HG02763 (cell line): Measurements from ENCODE around the gene STARD3NL.
"Not testable (repeated sequence)": the region's sequence is repeated elsewhere in the genome, so short reads cannot be mapped to it uniquely, and the experiment has no call there.

ENCODE experiments used
- ATAC-seq: cut with Tn5 transposase; IDR thresholded peaks from one replicate; pipeline ENCODE4 v1.9.1; 2021; ENCODE audit warnings: mild to moderate bottlenecking, moderate library complexity; ENCODE audit not compliant: unreplicated experiment

STARD3NL gene

DNA sequence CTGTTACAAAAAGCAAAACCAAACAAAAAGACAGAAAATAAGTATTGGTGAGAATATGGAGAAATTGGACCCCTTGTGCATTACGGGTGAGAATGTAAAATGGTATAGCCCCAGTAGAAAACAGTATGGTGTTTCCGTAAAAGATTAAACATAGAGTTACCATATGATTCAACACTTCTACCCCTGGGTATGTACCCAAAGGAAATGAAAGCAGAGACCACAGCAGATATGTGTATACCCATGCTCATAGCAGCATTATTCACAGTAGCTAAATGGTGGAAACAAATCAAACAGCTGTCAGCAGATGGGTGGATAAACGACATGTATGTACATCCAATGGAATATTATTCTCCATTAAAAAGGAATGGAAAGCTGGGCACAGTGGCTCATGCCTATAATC is 42.4 kb downstream of the STARD3NL start:
- ATAC-seq: no peak

DNA sequence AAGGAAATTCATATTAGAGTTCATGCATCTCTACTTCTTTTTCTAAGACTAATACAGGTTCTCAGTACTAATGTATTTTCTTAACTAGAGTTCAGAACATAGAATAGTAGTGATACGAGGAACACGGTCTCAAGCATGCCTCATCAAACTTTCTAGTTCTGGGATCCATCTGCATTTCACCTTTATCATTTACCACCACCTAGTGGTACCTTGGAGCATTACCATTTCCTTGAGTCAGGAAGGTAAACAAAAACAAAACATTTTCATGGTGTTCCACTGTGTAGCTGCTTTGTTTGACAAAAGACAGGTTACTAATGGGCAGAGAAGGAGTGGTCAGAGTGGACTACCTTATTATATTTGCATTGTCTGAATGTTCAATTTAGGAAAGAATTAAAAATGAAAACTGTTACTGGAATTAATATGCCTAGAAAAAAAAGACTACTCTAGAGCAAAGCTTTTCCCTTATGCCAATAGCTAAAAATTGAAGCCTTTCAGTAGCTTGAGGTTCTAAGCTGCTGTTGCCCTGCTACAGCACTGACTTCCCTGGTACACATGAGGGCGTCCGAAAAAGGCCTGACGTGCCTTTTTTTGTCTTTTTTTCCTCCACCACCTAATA is 44.5 kb downstream of the STARD3NL start:
- ATAC-seq: no peak

DNA sequence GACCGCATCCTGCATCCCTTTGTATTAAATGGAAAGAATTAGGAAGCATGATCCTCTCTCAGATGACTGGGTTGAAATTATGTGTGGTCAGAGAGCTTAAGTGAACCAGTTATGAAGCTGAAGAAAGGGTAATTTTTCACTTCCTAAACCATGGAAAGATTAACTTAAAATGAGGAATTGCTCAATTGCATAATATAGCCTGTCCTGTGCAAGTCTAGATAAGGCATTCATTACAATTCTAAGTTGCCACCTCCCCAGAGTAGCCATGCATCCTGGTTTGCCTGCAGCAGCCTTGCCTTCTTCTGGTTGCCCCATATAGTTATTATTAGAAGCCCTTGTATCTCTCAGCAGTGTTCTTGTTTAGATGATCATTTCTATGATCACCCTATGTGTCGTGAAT is 45.3 kb downstream of the STARD3NL start:
- no peak for ATAC-seq

DNA sequence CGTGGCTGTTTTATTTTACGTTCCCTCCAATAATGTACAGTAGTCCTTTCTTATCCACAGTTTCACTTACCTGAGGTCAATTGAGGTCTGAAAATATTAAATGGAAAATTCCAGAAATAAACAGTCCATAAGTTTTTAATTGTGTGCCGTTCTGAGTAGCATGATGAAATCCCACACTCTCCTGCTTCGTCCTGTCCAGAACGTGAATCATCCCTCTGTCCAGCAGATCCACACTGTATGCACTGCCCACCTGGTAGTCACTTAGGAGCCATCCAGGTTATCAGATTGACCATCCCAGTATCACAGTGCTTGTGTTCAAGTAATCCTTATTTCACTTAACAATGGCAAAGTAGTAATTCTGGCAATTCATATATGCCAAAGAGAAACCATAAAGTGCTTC is 46.3 kb downstream of the STARD3NL start:
- no peak for ATAC-seq

DNA sequence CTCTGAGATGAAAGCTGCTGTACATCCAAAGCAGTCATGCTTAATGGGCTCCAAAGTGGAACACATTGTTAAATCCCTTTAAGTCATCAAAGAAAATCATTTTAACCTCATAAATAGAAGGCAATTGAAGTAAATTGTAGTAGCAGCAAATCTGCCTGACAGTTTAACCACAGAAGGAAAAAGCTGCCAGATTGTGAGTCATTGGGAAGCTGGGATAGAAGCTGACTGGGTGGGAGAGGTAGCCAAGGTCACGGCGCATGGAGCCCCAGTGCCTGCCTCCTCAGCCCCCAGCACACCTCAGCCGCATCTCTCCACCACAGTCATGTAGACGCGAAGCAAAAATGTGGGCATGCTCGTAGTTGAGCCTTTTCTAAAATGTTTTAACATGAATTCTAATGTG is 51.3 kb downstream of the STARD3NL start:
- no peak for ATAC-seq

DNA sequence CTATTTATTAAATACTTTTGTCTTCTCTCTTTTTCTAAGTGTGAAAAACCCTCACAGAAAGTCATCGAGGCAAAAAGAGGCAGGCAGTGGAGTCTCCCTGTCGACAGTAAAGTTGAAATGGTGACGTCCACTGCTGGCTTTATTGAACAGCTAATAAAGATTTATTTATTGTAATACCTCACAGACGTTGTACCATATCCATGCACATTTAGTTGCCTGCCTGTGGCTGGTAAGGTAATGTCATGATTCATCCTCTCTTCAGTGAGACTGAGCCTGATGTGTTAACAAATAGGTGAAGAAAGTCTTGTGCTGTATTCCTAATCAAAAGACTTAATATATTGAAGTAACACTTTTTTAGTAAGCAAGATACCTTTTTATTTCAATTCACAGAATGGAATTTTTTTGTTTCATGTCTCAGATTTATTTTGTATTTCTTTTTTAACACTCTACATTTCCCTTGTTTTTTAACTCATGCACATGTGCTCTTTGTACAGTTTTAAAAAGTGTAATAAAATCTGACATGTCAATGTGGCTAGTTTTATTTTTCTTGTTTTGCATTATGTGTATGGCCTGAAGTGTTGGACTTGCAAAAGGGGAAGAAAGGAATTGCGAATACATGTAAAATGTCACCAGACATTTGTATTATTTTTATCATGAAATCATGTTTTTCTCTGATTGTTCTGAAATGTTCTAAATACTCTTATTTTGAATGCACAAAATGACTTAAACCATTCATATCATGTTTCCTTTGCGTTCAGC is 52.0 kb downstream of the STARD3NL start:
- no peak for ATAC-seq

DNA sequence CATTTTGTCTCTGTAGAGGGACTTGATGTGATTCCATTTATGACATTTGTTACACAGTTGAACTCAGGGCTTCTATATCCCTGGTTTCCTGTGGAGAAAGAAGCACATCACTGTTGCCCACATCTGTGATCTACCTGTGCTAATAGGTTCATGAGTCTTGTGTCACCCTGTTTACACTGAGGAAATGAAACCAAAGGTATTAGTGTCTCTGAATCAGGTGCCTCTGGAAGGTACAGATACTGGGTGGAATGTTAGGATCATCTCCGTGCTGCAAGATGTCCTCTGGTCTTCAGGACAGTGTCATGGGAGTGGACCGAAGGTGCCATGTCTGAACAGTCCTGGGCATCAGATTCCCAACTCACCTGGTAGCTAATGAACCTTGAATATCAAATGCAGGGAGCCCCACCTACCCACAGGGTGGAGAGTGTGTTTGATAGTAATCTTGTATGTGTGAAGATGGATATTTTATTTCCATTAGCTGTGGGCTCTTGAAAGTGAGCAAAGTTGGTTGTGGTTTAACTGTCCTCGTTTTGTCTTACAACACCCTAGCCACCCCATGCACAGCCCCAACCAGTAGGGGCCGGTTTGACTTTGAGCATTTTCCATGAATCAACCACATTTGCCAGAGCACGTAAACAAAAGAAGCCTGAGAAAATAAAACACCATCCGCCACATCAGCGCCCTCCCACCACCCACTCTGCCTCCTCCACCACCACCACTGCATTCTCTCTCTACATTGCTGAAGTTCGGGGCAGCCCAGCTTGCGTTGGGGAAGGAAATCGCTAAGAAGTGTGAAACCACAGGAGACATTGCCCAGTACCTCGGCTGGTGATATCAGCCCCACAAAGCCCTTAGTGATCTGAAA is 54.7 kb downstream of the STARD3NL start:
- peak; percentile 83 for ATAC-seq

DNA sequence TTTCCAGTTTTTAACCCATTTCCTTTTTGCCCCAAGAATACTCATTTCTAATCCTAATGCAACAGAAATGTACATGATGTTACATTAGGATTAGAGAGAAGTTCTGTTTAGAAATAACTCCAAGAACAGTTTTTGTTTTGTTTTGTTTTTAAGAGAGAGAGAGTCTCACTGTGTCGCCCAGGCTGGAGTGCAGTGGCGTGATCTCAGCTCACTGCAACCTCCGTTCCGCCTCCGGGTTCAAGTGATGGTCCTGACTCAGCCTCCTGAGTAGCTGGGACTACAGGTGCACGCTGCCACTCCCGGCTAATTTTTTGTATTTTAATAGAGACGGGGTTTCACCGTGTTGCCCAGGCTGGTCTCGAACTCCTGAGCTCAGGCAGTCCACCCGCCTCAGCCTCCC is 56.7 kb downstream of the STARD3NL start:
- ATAC-seq: not testable (repeated sequence)

DNA sequence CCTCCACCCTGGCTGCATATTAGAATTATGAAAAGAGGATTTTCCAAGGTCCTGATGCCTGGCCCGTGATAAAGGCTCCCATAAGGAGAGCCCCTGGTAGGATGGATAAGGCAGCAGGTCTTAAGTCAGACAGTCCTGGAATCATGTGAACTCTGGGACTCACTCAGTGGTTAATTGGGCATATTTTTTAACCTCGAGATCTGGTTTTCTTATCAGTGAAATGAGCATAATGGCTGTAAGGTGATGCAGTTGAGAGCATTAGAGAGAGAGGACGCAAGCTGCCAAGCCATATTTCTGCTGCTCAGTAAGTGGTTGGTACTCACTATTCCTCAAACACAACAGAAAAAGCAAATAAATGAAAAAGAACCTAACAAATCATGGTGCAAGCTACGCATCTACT is 57.6 kb downstream of the STARD3NL start:
- no peak for ATAC-seq

DNA sequence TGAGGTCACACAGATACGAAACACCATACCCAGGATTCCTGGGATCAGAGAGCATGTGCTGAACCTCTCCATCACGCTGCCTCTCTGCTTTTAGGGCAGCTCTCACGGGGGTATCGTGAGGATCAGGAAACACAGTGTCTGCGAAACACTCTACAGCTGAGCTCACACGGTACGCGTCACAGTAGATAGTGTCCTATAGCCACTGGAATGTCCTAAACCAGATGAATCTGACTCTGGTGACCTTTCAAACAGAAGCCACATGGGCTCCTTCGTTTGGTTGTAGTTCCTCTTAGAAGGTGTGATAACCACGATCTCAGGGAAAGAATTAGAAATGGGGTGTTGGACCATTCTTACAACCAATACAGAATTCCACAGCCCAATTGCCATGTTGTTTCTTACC is 61.1 kb downstream of the STARD3NL start:
- not testable (repeated sequence) for ATAC-seq

DNA sequence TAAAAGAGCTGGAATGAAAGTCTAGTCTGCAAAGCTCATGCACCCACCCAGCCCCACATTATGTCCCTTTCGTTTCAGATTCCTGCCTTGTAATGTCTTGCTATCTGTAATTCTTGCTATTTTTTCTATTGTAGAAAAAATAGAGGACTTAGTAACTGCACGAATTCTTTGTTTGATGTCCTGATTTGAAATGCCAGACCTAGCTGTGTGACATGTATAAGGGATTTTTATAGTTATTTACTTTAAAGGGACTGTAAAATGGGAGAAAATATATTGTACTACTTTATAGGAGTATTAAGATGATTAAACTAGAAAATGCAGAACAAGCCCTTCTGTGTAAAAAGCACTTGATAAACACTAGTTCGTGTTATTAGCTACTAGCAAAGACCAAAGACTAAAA is 63.0 kb downstream of the STARD3NL start:
- ATAC-seq: no peak

DNA sequence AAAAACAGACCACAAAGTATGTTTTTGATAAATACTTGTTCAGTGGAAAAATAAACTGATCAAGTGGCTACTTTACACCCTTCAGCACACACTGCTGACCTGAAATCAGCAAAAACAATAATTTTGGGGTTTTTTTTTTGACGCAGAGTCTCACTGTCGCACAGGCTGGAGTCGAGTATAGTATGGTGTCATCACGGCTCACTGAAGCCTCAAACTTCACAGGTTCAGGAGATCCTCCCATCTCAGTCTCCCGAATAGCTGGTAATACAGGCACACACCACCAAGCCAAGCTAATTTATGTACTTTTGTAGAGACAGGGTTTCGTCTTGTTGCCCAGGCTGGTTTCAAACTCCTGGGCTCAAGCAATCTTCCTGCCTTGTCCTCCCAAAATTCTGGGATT is 64.8 kb downstream of the STARD3NL start:
- ATAC-seq: no peak

DNA sequence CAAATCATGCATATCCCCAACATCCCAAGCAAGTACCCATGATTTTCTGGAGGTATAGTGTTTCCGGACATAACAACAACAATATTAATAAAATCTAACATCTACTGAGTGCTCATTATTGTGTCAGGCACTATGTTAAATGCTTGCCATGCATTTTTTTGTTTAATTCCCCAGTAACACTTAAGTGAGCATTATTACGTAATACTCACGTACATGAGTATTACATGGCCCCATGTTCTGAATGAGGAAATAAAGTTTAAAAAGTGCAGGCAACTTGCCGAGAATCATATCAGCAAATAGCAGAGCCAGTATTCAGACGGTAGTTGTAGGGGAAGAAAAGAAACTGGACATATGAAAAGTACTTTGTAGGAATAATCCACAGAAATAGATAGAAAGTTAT is 65.3 kb downstream of the STARD3NL start:
- not testable (repeated sequence) for ATAC-seq

DNA sequence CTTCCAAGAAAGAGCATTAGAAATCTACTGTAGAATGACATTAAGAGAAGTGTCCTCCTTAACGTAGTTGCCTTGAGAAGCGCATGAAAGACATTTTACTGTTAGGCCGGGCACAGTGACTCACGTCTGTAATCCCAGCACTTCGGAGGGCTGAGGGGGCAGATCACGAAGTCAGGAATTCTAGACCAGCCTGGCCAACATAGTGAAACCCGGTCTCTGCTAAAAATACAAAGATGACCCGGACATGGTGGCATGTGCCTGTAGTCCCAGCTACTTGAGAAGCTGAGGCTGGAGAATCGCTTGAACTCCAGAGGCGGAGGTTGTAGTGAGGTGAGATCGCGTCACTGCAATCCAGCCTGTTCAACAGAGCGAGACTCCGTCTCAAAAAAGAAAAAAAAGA is 66.5 kb downstream of the STARD3NL start:
- ATAC-seq: no peak

DNA sequence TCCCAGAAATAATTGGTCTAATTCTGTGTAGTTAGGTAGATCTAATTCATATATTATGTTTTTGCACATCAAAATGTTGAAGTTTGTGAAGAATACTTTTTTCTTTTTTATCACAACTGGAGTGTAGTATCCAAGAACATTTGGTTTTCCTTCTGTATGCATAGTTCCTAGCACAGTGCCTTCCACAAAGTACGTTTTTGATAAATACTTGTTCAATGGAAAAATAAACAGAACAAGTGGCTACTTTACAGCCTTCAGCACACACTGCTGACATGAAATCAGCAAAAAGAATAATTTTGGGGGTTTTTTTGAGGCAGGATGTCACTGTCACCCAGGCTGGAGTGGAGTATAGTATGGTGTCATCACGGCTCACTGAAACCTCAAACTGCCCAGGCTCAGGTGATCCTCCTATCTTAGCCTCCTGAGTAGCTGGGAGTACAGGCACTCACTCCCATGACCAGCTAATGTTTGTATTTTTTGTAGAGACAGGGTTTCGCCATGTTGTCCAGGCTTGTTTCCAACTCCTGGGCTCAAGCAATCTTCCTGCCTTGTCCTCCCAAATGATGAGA is 67.4 kb downstream of the STARD3NL start:
- no peak for ATAC-seq

DNA sequence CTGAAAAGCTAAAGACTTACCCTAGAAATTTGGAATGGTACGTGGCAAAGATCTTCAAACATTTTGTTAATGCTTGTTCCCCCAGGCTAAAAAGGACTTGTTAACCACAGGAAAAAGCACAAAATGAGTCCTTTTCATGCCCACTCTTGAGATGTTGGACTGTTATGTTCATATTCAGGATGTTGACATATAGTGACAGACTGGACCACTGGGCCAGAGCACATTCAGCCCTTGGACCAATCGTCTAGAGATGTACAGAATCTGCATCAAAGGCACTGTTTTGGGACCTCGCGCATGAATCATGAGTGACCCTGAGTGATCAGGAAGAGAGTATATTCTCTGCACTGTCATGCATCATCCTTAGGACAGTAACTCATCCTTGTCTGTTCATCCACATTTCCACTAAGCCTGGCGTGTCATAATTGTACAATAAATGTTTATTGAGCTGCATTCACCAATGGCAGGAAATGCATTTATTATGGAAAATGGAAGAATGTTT is 70.1 kb downstream of the STARD3NL start:
- ATAC-seq: no peak

DNA sequence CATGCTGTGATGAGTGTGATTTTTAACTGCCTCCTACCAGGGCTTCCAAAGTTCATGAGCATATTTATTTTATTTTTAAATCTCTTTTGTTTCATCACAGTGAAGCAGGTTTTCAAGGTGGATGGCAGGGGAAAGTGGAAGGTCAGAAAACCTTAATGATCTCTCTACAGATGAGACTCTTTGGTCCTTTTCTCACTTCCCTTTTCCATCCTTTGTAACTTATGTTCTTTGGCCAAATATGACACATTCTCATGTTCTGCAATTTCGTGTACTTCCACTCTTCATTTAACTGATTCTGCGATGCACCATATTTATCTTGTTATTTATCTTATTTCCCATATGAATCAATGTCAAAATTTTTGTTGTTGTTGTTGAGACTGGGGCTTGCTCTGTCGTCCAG is 71.8 kb downstream of the STARD3NL start:
- not testable (repeated sequence) for ATAC-seq

DNA sequence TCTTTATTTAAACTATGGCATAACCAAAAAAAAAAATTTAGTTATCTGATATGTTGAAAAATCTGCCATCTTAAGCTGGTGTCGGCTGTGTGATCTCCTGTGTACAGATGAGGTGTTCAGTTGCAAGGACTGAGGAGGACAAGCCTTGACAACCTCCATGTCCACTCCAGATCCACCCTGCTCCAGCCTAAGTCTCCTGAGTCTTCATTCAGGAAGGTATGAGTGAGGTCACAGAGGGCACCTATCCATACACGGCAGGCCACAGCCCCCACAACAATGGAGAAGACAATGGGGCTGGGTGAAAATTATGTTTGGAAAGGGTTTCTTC is 79.3 kb downstream of the STARD3NL start:
- no peak for ATAC-seq

DNA sequence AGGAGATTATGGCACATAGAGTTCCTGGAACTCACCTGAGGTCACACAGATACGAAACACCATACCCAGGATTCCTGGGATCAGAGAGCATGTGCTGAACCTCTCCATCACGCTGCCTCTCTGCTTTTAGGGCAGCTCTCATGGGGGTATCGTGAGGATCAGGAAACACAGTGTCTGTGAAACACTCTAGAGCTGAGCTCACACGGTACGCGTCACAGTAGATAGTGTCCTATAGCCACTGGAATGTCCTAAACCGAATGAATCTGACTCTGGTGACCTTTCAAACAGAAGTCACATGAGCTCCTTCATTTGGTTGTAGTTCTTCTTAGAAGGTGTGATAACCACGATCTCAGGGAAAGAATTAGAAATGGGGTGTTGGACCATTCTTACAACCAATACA is 81.1 kb downstream of the STARD3NL start:
- ATAC-seq: not testable (repeated sequence)

DNA sequence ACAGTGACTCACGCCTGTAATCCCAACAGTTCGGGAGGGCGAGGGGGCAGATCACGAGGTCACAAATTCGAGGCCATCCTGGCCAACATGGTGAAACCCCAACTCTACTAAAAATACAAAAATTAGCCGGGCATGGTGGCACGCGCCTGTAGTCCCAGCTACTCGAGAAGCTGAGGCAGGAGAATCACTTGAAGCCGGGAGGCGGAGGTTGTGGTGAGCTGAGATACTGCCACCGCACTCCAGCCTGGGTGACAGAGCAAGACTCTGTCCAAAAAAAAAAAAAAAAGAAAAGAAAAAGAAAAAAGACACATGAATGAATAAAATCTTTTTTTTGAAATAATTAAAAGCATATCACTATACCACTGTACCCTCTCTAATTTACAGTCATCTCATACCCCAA is 83.6 kb downstream of the STARD3NL start:
- ATAC-seq: not testable (repeated sequence)

DNA sequence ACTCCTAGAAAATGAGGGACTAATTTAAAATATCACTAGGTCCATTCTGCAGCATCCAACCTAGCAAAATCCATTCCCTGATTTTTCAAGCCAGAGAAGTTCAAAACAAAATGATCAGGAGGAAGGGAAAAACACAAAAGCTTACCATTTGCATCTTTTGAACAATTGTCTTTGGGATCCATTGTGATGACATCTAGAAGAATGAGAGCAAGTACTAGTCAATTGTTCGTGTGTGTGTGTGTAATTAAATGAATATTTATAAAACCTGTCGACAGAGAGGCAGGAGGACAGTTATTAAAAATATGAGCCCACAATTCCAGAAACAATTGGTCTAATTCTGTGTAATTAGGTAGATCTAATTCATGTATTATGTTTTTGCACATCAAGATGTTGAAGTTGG is 84.0 kb downstream of the STARD3NL start:
- not testable (repeated sequence) for ATAC-seq
